ENCODE results near the gene KRT20. TPM values are rescaled to one million over a fixed set of nuclear protein-coding genes. Genes with fewer than 3 reads are reported as not detected.

The KRT20 gene
- total and polyA plus RNA-seq, 2 of the 8 experiments (the other 6 are each of a cell fraction or from before 2014, with no cell fraction given), result not detected

DNA sequence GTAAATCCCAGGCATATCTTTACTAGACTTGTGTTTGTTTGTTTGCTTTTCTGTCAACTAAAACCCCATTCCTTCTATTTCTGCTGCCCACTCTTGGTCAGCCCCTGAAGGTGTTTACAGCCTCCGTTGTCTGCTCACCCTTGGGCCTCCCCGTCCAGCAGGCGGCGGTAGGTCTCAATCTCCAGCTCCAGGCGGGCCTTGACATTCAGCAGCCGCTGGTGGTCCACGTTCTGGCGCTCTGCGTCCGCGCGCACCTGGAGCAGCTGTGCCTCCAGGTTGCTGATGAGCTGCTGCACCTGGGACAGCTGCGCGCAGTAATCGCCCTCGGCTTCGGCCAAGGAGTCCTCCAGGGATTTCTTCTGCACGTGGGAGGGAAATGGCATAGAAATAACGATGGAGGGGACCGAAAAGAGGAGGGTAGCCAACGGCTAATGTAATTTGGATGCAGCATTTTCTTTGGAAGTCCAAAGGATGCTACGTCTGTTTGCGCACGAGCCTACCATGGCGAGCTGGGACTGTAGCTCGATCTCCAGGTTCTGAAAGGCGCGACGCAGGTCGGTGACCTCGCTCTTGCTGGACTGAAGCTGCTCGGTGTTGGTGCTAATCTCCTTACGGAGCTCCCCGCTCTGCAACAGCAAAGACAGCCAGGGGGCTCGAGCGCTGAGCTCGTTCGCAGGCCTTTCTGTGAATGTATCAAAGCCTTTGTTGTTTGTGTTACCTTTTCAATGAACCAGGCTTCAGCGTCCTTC is 21.9 kb downstream of the KRT20 start (continued):
- TF ChIP-seq CBX8 (IDR thresholded peaks at IDR 0.05; ENCODE audit: borderline replicate concordance, low read depth, low read length), result no peak
- TF ChIP-seq TCF12 (IDR thresholded peaks at IDR 0.05; ENCODE audit: low read depth, low read length), result peak; percentile 82; the same call in 1 of the 2 replicates
- TF ChIP-seq EZH2 (IDR thresholded peaks at IDR 0.05; ENCODE audit: low read depth, low read length, severe bottlenecking), result no peak
- TF ChIP-seq, protein P1, sequence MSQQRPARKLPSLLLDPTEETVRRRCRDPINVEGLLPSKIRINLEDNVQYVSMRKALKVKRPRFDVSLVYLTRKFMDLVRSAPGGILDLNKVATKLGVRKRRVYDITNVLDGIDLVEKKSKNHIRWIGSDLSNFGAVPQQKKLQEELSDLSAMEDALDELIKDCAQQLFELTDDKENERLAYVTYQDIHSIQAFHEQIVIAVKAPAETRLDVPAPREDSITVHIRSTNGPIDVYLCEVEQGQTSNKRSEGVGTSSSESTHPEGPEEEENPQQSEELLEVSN (IDR thresholded peaks at IDR 0.05), result peak; percentile 61; the same call in 1 of the 2 replicates
- peak; percentile 56 for TF ChIP-seq CTBP2 (IDR thresholded peaks at IDR 0.05; ENCODE audit: borderline replicate concordance, insufficient read depth, insufficient read length, low read length)
- TF ChIP-seq CREB1 (IDR thresholded peaks at IDR 0.05), result peak; percentile 41
- TF ChIP-seq, protein P2, sequence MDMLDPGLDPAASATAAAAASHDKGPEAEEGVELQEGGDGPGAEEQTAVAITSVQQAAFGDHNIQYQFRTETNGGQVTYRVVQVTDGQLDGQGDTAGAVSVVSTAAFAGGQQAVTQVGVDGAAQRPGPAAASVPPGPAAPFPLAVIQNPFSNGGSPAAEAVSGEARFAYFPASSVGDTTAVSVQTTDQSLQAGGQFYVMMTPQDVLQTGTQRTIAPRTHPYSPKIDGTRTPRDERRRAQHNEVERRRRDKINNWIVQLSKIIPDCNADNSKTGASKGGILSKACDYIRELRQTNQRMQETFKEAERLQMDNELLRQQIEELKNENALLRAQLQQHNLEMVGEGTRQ (IDR thresholded peaks at IDR 0.05; ENCODE audit: low read length), result no peak
- peak; percentile 23 for TF ChIP-seq NANOG (IDR thresholded peaks at IDR 0.05; ENCODE audit: insufficient read depth, low read depth, low read length, poor library complexity, severe bottlenecking)
